GM12891 (cell line): ENCODE results near the gene PGK1.

Experiments used
- PAX5 ChIP-seq: IDR thresholded peaks from 2 replicates; pipeline ENCODE4 v1.6.1; 2011; ENCODE audit warnings: low read length, moderate library complexity, mild to moderate bottlenecking; ENCODE audit not compliant: insufficient read depth, severe bottlenecking
- POLR2A ChIP-seq: IDR thresholded peaks from 2 replicates; pipeline ENCODE4 v1.6.1; 2011; ENCODE audit warnings: low read depth, low read length, control low read depth
- POLR2AphosphoS5 ChIP-seq: IDR thresholded peaks from 2 replicates; pipeline ENCODE4 v1.6.1; 2011; ENCODE audit warnings: low read depth, low read length, control low read depth
- POU2F2 ChIP-seq: IDR thresholded peaks from 2 replicates; pipeline ENCODE4 v1.6.1; 2011; ENCODE audit warnings: low read depth, mild to moderate bottlenecking, control low read depth, low read length, moderate library complexity
- SPI1 ChIP-seq: IDR thresholded peaks from 2 replicates; pipeline ENCODE4 v1.6.1; 2011; ENCODE audit warnings: low read depth, low read length, control low read depth
- TAF1 ChIP-seq: IDR thresholded peaks from 2 replicates; pipeline ENCODE4 v1.6.1; 2011; ENCODE audit warnings: low read depth, low read length, control low read depth

DNA sequence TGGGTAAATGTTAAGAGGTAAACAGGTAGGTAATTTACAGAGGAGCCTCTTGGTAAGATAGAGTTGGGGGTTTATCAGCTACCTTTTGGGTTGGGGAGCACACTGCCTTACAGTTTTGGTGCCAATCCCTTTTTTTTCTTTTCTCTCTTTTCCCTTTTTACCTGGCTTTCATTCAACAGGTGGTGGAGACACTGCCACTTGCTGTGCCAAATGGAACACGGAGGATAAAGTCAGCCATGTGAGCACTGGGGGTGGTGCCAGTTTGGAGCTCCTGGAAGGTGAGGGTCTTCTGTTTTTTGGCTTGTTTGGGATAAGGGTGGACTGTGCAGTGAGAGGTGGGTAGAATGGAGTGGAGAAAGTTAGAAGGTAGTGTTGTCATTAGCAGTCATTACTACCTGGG lies 21.1 kb downstream of the PGK1 start:
- TF ChIP-seq POLR2A (no peak), POLR2AphosphoS5 (no peak), PAX5 (no peak), TAF1 (no peak), SPI1 (no peak), POU2F2 (no peak)
